HG03196 (cell line): ENCODE results near the gene ESPL1.

ENCODE experiments used
- ATAC-seq: cut with Tn5 transposase; IDR thresholded peaks from one replicate; pipeline ENCODE4 v1.9.1; 2021; ENCODE audit not compliant: unreplicated experiment

ESPL1 gene

GRCh38 chr12:53333845-53334244 is 65.7 kb downstream of the ESPL1 start:
- ATAC-seq = no peak

GRCh38 chr12:53334822-53335221 is 66.7 kb downstream of the ESPL1 start:
- no peak for ATAC-seq

- ATAC-seq = no peak
These were observed 68.1 kb downstream of the ESPL1 start, which contains the start of gene SP7 for GRCh38 chr12:53336181-53336681. Gene SP7 (minus strand): TSS chr12:53336354. CDS start chr12:53335646, 708 bp downstream.

GRCh38 chr12:53338017-53338416 is 69.9 kb downstream of the ESPL1 start:
- no peak for ATAC-seq

- no peak for ATAC-seq
These were observed 70.8 kb downstream of the ESPL1 start for GRCh38 chr12:53338916-53339315.

GRCh38 chr12:53340398-53340797 is 72.3 kb downstream of the ESPL1 start:
- ATAC-seq = no peak
